ENCODE measurements around the gene CEP128.

GRCh38 chr14:80536456-80536855 is 405.1 kb downstream of the CEP128 start:
- TF ChIP-seq POLR2A (IDR thresholded peaks at IDR 0.05; ENCODE audit: low read length): no peak
- no peak for TF ChIP-seq GATA1 (IDR thresholded peaks at IDR 0.05; ENCODE audit: low read depth, low read length)

Data from erythroblast (primary cell).